GM23338 (cell line): Measurements from ENCODE around the gene ATOH7. TPM values are rescaled to one million over a fixed set of nuclear protein-coding genes. Genes with fewer than 3 reads are reported as not detected.

Experiments used
- ATAC-seq: fragments of 200-7000 bp; cut with Tn5 transposase; 3 replicates; pipeline ENCODE4 v1.9.1; 2020
- DNase-seq: peaks from one replicate; pipeline ENCODE4 v3.0.0-alpha.2; 2015; ENCODE audit warnings: low spot score
- H2AFZ ChIP-seq: fragments of 200-600 bp; sonication (generic); 2 replicates; pipeline ENCODE4 v1.8.0; 2016; ENCODE audit warnings: antibody characterized with exemption, mild to moderate bottlenecking, moderate library complexity
- H3F3A ChIP-seq: fragments of 200-600 bp; sonication (generic); replicated peaks from 2 replicates; pipeline ENCODE4 v1.8.0; 2017; ENCODE audit warnings: antibody characterized with exemption, mixed run types, low read depth
- H3K27ac ChIP-seq: fragments of 200-600 bp; sonication (generic); 2 replicates; pipeline ENCODE4 v1.6.1; 2016; ENCODE audit warnings: low read depth
- H3K27me3 ChIP-seq: fragments of 200-600 bp; sonication (generic); 2 replicates; pipeline ENCODE4 v1.8.0; 2016; ENCODE audit warnings: mild to moderate bottlenecking, mixed run types, moderate library complexity; ENCODE audit not compliant: insufficient read depth
- H3K36me3 ChIP-seq: fragments of 200-600 bp; sonication (generic); 2 replicates; pipeline ENCODE4 v1.8.0; 2016; ENCODE audit warnings: mild to moderate bottlenecking; ENCODE audit not compliant: insufficient read depth
- H3K4me1 ChIP-seq: fragments of 200-600 bp; sonication (generic); 2 replicates; pipeline ENCODE4 v1.8.0; 2016; ENCODE audit warnings: mild to moderate bottlenecking, moderate library complexity; ENCODE audit not compliant: insufficient read depth
- H3K4me2 ChIP-seq: fragments of 200-600 bp; sonication (generic); 2 replicates; pipeline ENCODE4 v1.7.1; 2017; ENCODE audit warnings: mixed run types
- H3K4me3 ChIP-seq: fragments of 200-600 bp; sonication (generic); 2 replicates; pipeline ENCODE4 v1.6.1; 2016; ENCODE audit warnings: mixed run types
- H3K79me2 ChIP-seq: fragments of 200-600 bp; sonication (generic); replicated peaks from 2 replicates; pipeline ENCODE4 v1.8.0; 2017; ENCODE audit warnings: mild to moderate bottlenecking; ENCODE audit not compliant: insufficient read depth
- H3K9me2 ChIP-seq: fragments of 200-600 bp; sonication (generic); 2 replicates; pipeline ENCODE4 v1.8.0; 2017; ENCODE audit not compliant: insufficient read depth
- H4K20me1 ChIP-seq: fragments of 200-600 bp; sonication (generic); replicated peaks from 2 replicates; pipeline ENCODE4 v1.8.0; 2017; ENCODE audit warnings: mild to moderate bottlenecking; ENCODE audit not compliant: insufficient read depth
- H3K27ac Mint-ChIP-seq: 2 replicates; pipeline ENCODE4 v1.8.0; 2020; ENCODE audit warnings: inconsistent platforms, mild to moderate bottlenecking, moderate library complexity, mixed read lengths
- H3K27me3 Mint-ChIP-seq: 3 replicates; pipeline ENCODE4 v1.8.0; 2022; ENCODE audit warnings: low read depth, mild to moderate bottlenecking, moderate library complexity, mixed read lengths, inconsistent platforms; ENCODE audit not compliant: insufficient read depth, poor library complexity
- H3K36me3 Mint-ChIP-seq: 3 replicates; pipeline ENCODE4 v1.8.0; 2021; ENCODE audit warnings: low read depth, mild to moderate bottlenecking, inconsistent platforms, moderate library complexity, mixed read lengths
- H3K4me1 Mint-ChIP-seq: 3 replicates; pipeline ENCODE4 v1.8.0; 2020; ENCODE audit warnings: mild to moderate bottlenecking, inconsistent platforms, mixed read lengths
- H3K4me3 Mint-ChIP-seq: 3 replicates; pipeline ENCODE4 v1.8.0; 2021; ENCODE audit warnings: moderate library complexity, mild to moderate bottlenecking, inconsistent platforms, mixed read lengths
- H3K9me3 Mint-ChIP-seq: 3 replicates; pipeline ENCODE4 v1.8.0; 2020; ENCODE audit warnings: moderate library complexity, mild to moderate bottlenecking, inconsistent platforms, mixed read lengths
- EZH2 ChIP-seq: fragments of 200-600 bp; sonication (generic); IDR thresholded peaks from one replicate; pipeline ENCODE4 v1.8.0; 2017; ENCODE audit warnings: antibody characterized with exemption, mild to moderate bottlenecking, low read depth; ENCODE audit not compliant: unreplicated experiment
- EZH2phosphoT487 ChIP-seq: fragments of 200-600 bp; sonication (generic); IDR thresholded peaks from one replicate; pipeline ENCODE4 v1.8.1; 2018; ENCODE audit warnings: antibody characterized with exemption; ENCODE audit not compliant: unreplicated experiment
- JUNB ChIP-seq: IDR thresholded peaks from one replicate; pipeline ENCODE4 v1.6.1; 2016; ENCODE audit warnings: antibody characterized with exemption; ENCODE audit not compliant: unreplicated experiment
- NANOG ChIP-seq: IDR thresholded peaks from 2 replicates; pipeline ENCODE4 v1.6.1; 2016; ENCODE audit warnings: antibody characterized with exemption, borderline replicate concordance
- STAT1 ChIP-seq: IDR thresholded peaks from one replicate; pipeline ENCODE4 v1.6.1; 2016; ENCODE audit warnings: antibody characterized with exemption; ENCODE audit not compliant: unreplicated experiment
- ZNF331 ChIP-seq: fragments of 250-450 bp; sonication (Bioruptor Pico); IDR thresholded peaks from 2 replicates; pipeline ENCODE4 v1.5.0; 2020; ENCODE audit warnings: low read depth, mild to moderate bottlenecking, moderate library complexity
- polyA plus RNA-seq: library from polyadenylated mRNA; unstranded; fragments of >200 nt; fragmentation: Nextera tagmentation; extraction: Ambion mirVana; gene quantifications from 2 replicates; pipeline ENCODE4 v1.2.1, GENCODE V29; 2016
- total RNA-seq: library from RNA; depleted of rRNA; stranded (reverse); fragments of >200 nt; shearing (Covaris generic); gene quantifications from 2 replicates; pipeline ENCODE4 v1.2.3, GENCODE V29; 2014
- TF ChIP-seq, protein P1 (sequence below), 2 experiments: fragments of 200-600 bp in 1 of 2; sonication (generic) in 1 of 2; conservative IDR thresholded peaks; 2 replicates each; pipeline versions ENCODE4 v1.5.1 to v1.6.1; 2016 to 2017; ENCODE audit warnings: antibody characterized with exemption in 2 of 2, low read depth in 2 of 2, mild to moderate bottlenecking in 2 of 2, moderate library complexity in 1 of 2
- TF ChIP-seq, protein P2 (sequence below): IDR thresholded peaks from 2 replicates; pipeline ENCODE4 v1.6.1; 2016; ENCODE audit warnings: antibody characterized with exemption

Gene ATOH7
- total and polyA plus RNA-seq, 2 experiments from 2014 or later = 0.23 to 1.2 TPM

DNA sequence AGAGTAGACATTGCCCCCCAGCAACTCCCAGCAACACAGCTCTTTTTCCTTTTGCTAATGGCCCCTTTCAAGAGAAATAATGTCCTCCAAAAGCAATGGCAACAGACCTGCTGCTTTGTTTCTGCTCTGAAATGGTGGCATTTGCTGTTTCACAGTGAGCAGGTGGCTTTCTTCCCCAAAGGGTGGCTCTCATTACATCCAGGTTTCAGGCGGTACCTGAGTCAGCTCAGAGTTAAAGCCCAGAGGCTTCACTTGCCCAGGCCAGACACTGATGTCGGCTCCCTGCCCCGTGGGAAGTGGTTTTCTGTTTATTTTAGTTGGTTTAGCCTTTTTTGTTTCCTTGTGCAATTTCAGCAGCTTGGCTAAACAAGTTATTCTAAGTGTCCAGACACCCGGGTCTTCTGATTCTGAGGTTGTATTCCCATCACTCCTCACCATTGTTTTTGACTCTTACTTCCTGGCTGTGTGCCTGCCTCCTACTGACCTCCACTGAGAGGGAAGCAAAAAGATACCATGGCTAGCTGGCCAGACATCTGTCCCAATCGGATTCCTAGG is 7.8 kb upstream of the ATOH7 start (continued):
- TF ChIP-seq, protein P1, sequence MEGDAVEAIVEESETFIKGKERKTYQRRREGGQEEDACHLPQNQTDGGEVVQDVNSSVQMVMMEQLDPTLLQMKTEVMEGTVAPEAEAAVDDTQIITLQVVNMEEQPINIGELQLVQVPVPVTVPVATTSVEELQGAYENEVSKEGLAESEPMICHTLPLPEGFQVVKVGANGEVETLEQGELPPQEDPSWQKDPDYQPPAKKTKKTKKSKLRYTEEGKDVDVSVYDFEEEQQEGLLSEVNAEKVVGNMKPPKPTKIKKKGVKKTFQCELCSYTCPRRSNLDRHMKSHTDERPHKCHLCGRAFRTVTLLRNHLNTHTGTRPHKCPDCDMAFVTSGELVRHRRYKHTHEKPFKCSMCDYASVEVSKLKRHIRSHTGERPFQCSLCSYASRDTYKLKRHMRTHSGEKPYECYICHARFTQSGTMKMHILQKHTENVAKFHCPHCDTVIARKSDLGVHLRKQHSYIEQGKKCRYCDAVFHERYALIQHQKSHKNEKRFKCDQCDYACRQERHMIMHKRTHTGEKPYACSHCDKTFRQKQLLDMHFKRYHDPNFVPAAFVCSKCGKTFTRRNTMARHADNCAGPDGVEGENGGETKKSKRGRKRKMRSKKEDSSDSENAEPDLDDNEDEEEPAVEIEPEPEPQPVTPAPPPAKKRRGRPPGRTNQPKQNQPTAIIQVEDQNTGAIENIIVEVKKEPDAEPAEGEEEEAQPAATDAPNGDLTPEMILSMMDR (conservative IDR thresholded peaks at IDR 0.05; ENCODE audit: low read depth in 2 of 2) = no peak

DNA sequence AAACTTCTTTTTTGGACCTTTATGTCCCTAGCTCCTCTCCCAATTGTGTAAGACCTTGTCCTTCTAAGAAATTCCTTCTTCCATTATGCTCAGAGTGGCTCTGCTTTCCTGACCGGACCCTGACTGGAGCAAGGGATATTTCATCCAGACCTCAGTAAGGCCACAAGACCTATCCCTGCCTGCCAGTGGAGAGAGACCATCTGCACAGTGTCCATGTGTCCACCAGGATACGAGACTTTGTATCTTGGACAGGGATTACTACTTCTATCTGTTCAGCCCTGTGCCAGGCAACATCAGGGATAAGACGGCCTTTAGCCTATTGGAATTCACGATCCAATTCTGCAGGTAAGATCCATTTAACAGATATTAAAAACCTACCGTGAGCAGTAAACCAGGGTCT is 7.2 kb upstream of the ATOH7 start:
- Histone ChIP-seq H3K27me3 (peaks cover under 1% of the 10 kb centered on the region; the same call in 1 of the 2 replicates), H3K36me3 (no peaks in the 10 kb centered on the region), H4K20me1 (no peaks in the 10 kb centered on the region), H2AFZ (peak overlapping the region; percentile 28; the same call in 1 of the 2 replicates), H3K27ac (no peak overlapping the region), H3K9me2 (no peaks in the 10 kb centered on the region), H3K4me3 (no peak overlapping the region), H3K4me2 (no peak overlapping the region), H3K79me2 (no peaks in the 10 kb centered on the region), H3K4me1 (no peaks in the 10 kb centered on the region), H3F3A (no peaks in the 10 kb centered on the region)
- TF ChIP-seq, protein P2, sequence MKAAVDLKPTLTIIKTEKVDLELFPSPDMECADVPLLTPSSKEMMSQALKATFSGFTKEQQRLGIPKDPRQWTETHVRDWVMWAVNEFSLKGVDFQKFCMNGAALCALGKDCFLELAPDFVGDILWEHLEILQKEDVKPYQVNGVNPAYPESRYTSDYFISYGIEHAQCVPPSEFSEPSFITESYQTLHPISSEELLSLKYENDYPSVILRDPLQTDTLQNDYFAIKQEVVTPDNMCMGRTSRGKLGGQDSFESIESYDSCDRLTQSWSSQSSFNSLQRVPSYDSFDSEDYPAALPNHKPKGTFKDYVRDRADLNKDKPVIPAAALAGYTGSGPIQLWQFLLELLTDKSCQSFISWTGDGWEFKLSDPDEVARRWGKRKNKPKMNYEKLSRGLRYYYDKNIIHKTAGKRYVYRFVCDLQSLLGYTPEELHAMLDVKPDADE = no peak
- Mint-ChIP-seq H3K4me3 (no peak overlapping the region), H3K27me3 (peaks cover 2% of the 10 kb centered on the region), H3K36me3 (no peaks in the 10 kb centered on the region), H3K4me1 (no peaks in the 10 kb centered on the region), H3K27ac (no peak overlapping the region), H3K9me3 (no peaks in the 10 kb centered on the region)
- DNase-seq = no peak
- no peak for ATAC-seq

DNA sequence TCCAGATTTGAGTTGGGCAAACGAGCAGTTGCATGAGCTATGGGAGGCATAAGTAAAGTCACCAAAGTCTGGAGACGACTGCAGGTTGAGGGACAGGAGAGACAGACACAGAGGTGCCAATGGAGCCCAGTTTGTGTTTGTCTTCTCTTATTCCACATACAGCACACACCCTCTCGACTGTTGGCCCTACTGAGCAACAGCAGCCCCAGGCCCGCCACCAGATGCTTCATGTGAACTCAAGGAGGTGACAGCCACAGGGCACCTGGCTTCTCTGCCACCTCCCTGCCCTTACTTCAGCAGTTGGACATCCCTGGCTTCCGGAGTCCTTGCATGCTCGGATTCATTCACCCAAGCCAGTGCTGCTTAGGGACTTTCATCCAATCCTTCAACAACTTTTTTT is 6.5 kb upstream of the ATOH7 start:
- Histone ChIP-seq H3K4me2 (no peak overlapping the region), H3K4me3 (no peak overlapping the region), H3K36me3 (no peaks in the 10 kb centered on the region), H3F3A (no peaks in the 10 kb centered on the region), H4K20me1 (no peaks in the 10 kb centered on the region), H3K27me3 (peaks cover 7% of the 10 kb centered on the region), H3K27ac (no peak overlapping the region), H2AFZ (no peak overlapping the region), H3K9me2 (no peaks in the 10 kb centered on the region), H3K4me1 (no peaks in the 10 kb centered on the region), H3K79me2 (no peaks in the 10 kb centered on the region)
- no peak overlapping the region for H3K27ac Mint-ChIP-seq
- H3K4me1 Mint-ChIP-seq = no peaks in the 10 kb centered on the region
- no peak overlapping the region for H3K4me3 Mint-ChIP-seq
- DNase-seq = no peak
- H3K27me3 Mint-ChIP-seq = peaks cover 2% of the 10 kb centered on the region
- no peak for ATAC-seq
- no peaks in the 10 kb centered on the region for H3K9me3 Mint-ChIP-seq
- H3K36me3 Mint-ChIP-seq = no peaks in the 10 kb centered on the region
- TF ChIP-seq EZH2phosphoT487 (no peak), STAT1 (no peak), EZH2 (no peak), ZNF331 (no peak), NANOG (no peak), JUNB (no peak)
- TF ChIP-seq, protein P2 = no peak
- TF ChIP-seq, protein P1 (conservative IDR thresholded peaks at IDR 0.05; ENCODE audit: low read depth in 2 of 2) = no peak
